GM19099 (cell line): ENCODE data around the gene RPP25L.
A peak's percentile ranks its signal among the peaks of the same experiment; 100 is the strongest.

Experiments
- POLR2A ChIP-seq: IDR thresholded peaks from 3 replicates; pipeline ENCODE4 v1.6.1; 2011; ENCODE audit warnings: low read depth; ENCODE audit not compliant: insufficient read length; ENCODE audit errors: extremely low read depth

RPP25L gene

GRCh38 chr9:34627716-34628655 is 16.1 kb upstream of the RPP25L start:
- TF ChIP-seq POLR2A = no peak

- no peak for TF ChIP-seq POLR2A
These were observed 13.2 kb upstream of the RPP25L start for GRCh38 chr9:34625186-34625486.

DNA sequence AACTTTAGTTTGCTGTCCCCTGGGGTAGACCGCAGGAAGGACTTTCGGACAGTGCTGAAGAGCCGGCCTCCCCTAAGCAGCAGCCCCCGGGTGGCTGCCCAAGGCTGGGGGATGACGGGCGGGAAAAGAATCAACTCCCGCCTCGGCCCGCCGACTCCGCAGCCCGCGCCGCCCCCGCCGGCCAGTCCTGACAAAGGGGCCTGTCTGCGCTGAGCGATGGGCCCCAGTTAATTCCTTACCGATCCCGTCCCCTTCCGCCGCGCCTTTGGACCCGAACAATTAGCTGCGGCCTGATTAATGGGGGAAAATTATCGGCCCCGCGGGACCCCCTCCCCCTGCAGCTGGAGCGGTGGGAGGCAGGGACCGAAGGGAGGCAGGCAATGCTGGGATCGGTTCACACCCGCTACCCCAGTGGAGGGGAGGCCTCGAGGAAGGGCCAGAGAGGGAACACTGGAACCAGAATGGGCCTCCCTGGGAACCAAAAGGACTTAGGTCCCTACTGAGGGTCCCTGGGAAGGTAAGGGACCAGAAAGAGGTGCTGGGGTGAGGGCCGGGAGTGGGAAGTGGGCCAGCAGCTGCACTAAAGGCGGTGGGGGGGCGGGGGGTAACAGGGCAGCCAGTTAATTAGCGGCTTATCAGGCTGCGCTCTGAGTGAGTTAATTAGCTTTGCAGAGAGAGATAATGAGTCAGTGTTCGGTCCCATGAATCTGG is 12.7 kb upstream of the RPP25L start:
- TF ChIP-seq POLR2A = no peak

GRCh38 chr9:34623374-34624235 is 11.7 kb upstream of the RPP25L start:
- no peak for TF ChIP-seq POLR2A

- TF ChIP-seq POLR2A = peak; percentile 84
These were observed 8.4 kb upstream of the RPP25L start, which contains the start of gene DCTN3 for GRCh38 chr9:34620061-34620994. Gene DCTN3, minus strand, starts transcription at chr9:34620495. Its CDS starts 31 bp downstream, at chr9:34620464.

- TF ChIP-seq POLR2A = no peak
These were observed 3.2 kb upstream of the RPP25L start for GRCh38 chr9:34615132-34615531.

DNA sequence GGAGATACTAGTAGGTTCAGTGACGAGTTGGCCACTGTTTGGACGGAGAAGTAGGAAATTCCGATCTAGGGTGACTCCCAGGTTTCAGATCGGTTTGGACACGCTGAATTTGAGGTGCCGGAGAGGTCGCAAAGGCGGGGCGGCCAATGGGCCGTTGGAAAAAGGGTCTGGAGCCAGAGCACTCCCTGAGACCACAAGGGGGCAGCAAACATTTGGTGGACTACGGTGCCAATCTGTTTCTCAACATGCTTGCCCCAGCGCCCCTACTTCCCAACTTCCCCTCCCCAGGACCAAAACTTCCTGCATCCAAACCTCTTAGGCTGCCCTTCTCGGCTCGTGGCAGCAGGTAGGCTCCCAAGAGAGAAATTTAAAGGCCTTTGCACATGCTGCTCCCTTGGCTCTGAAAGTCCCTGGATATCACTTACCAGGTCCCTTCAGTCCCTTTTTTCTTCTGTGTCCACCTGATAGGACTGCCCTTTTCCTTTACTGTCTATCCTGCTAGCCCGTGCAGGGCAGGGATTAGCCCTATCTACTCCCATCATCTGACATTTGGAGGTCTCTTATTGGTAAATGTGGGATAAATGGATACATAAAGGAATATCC is 992 bp upstream of the RPP25L start:
- no peak for TF ChIP-seq POLR2A

DNA sequence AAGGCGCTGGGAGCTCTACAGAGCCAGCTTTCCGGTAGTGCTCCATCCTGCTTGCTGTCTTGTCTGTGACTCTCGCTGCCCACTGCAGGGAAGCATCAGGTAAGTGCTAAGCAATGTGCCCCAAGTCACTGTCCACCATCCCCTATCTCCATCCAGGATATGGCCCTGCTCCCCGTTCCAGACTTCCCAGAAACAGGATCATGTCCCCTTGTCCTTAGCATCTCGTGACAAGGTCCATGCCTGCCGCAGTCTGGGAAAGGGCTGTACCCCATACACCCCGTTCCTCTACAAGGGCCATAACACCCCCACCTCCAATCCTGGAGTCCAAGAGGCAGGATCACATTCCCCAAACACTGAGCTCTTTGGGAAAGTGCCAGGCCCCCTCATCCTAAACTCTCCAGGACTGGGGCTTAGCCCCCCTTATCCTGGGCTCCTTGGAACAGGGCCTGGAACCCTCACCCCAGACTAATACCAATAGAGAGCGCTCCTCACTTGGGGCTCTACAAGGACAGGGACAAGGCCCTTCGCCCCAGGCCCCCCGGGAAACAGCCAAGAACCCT is 566 bp downstream of the RPP25L start:
- no peak for TF ChIP-seq POLR2A

DNA sequence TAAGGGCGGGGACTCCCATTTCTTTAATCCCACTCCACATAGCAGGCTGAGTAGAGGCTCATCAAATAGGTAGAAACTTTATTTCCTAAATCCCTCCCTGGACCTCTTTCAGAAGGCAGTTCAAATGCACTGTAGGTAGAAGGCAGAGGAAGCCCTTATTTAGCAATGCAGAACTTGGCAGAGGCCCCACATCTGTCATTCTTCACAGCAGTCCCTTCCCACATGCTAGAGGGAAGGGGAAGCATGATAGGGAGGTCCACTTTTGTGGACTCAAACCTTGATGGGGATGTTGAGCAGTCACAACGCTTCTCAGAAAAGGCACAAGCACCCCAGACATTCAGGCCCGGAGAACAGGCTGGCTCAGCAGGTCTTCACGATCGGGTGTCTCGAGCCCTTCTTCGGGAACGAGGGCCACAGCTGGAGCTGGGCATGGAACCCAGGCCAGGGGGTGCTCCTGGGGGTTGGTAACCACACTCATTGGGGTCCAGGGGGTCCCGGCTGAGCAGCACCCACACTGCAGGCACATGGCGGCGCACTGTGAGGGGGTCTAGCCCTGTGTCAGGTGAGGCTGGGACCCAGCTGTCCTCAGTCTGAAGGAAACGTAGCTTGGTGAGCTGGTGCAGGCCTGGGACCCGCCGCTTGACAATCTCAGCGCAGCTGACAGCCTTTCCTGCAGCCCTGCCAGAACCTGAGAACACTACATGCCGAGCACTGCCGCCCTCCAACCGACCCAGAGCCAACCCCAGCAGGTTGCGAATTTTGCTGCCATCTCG is 1.3 kb downstream of the RPP25L start:
- TF ChIP-seq POLR2A = no peak

DNA sequence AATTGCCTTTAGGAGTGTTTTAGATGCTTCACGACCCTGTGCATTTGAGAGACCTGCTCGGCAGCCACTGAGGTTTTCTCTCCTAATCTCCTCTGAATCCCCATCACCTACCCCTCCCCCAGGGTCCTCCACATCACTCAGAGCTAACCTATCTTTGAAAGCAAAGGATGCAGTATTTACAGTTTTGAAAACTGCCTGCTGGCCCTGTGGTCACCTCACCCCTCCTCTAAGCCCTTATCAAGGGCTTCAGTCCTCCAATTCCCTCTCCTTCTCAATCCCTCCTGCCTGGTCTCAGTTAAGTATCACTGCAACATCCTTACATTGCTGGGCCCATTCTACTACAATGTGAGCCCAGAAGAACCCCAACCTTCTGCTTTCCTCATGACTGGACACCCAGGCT is 4.6 kb downstream of the RPP25L start:
- no peak for TF ChIP-seq POLR2A

DNA sequence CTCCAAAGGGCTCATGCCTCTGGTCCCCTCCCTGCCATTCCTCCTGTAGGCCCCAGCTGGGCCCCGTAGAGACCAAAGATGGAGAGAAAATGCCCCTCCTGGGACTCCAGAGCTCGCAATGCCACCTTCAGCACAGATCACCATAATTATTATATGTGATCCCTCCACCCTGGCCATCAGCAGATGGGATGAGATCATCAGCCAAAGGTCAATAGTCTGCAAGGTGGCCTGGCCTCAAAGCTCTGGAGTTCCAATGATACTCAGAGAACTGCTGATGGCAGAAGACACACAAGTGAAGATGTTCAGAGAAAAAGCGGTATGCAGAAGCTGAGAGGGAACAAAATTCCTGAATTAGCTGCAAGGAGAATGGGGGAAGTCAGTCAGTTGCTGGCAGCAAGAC is 5.0 kb downstream of the RPP25L start:
- TF ChIP-seq POLR2A = no peak

DNA sequence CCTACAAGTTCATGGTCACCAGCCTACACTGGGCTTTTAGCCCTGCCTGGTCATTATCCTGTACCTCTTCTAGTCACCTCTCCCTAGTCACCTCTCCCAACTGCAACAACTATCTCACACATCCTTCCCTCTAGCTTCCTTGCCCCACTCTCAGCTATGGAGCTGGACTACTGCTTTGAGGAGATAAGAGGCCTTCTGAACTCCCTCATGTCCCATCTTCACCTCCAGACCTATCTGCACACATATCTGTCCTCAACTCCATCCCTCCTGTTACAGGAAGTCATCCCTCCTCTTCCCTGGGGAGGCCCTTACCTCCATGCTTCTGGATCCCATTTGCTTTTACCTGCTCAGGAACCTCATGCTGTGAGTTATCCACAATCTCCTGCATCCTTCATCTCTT is 5.7 kb downstream of the RPP25L start:
- TF ChIP-seq POLR2A = no peak
